GM18909 (cell line): ENCODE results near the gene PLAC9.
"Not testable (repeated sequence)": the region's sequence is repeated elsewhere in the genome, so short reads cannot be mapped to it uniquely, and the experiment has no call there.

Experiments
- ATAC-seq: cut with Tn5 transposase; IDR thresholded peaks from one replicate; pipeline ENCODE4 v1.9.1; 2021; ENCODE audit warnings: mild to moderate bottlenecking; ENCODE audit not compliant: unreplicated experiment, poor library complexity

The PLAC9 gene

DNA sequence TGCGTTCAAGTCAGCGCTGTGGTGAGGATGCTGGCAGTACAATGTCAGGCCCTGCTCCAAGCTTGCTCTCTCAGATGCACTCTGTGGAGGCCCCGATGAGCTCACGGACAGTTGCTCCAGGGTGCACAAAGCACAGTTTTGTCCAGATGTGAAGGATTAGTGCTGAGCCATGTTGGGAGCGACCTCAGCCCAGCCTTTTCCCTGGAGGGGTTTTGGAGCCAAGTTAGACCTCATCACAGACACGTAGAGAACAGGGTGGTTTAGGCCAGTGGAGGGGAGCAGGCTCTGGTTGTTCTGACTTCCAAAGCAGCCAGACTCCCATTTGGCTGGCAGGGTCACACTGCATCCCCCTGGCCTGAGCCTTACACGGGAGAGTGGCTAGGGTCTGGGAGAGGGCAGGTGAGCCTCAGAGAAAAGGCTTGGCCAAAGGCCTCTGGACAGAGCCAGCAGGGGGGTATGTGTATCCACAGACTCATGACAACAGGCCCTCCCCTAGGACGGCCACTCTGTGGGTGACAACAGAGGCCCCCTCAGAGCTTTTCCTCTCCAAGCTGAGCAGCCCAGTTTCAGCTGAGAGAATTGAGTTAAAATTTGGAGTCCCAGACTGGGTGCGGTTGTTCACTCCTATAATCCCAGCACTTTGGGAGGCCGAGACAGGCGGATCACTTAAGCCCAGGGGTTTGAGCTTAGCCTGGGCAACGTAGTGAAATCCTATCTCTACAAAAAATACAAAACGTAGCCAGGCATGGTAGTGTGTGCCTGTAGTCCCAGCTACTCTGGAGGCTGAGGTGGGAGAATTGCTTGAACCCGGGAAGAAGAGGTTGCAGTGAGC lies 4.7 kb downstream of the PLAC9 start:
- ATAC-seq, result no peak

DNA sequence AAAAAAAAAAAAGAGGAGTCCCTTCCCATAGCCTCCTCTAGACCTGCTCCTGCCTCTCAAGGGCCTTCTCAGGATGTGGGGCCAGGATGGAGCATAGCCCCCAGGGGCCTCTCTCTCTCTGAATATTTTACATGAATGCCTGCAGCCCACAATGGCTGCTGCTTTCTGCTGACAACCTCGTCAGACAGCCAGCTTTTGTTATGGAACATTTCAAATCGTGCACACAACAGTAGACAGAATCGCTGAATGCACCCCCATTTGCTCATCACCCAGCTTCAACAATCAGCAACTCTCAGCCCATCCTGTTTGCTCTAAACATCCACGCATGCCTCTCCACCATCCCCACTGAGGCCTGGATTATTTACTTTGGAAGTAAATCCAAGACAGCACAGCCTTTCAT lies 5.4 kb downstream of the PLAC9 start:
- no peak for ATAC-seq

DNA sequence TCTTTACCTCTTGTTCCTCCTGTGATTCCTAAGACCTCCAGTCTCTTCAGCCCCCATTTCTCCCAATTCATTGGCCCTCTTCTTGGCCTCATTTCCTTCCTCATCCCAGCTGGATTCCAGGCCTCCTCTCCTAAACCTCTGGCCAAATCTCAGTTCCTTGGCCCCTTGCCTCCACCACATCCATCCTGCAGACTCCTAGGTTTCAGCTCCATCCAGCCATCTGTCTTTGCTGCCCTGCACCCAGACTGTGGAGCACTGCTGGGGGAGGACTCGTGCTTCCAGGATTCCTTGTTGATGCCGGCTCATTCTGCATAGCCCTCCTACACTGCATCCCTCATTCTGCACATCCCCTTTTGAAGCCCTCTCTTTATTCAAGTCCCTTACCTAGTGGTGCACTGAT lies 6.7 kb downstream of the PLAC9 start:
- no peak for ATAC-seq

DNA sequence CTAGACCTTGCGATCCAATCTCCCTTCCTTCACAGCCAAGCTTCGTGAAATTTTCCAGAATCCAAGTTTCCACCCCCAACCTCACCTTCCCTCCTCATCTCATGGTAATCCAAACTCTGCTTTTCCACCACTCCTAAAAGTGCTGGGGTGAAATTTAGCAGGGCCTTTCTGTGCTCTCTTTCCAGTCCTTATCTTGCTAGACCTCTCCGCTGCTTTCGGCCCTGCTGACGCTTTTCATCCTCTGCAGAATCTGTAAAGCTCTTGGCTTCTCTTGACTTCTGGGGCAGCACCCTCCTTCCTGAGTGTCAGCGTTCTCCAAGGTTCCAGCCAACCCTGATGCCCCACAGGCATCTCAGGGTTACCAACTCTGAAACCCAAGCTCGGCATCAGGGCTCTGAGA lies 7.7 kb downstream of the PLAC9 start:
- ATAC-seq, result no peak

DNA sequence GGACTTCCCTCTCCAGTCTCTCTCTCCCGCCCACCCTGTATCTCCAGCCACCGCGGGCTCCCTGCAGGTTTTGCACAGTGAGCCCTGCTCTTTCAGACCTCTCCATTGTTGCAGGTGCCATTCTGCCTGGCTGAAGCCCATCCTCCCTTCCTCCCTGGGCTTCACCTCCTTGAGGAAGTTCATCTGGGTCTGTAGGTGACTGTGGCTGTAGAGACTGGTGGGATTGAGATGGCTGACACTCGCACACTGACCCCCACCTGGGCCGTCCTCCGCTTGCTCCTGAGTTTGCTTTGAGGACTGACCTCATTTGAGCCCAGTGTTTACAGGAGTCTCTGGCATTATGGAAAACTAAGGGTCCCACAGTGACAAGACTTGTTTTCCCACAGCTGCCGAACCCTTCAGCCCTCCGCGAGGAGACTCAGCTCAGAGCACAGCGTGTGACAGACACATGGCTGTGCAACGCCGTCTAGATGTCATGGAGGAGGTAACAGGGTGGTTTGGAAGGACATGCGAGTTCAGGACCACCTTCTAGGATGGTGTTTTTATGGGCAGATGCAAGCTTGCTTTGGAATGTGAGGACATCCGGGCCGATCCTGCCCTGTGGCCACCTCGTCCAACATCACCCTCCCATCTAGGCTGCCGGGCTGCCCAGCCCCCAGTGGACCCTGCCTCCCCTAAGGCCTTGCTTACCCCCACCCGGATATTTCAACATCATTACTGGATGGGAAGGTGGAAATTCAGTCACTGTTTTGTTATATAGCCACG lies 9.3 kb downstream of the PLAC9 start:
- ATAC-seq, result no peak

DNA sequence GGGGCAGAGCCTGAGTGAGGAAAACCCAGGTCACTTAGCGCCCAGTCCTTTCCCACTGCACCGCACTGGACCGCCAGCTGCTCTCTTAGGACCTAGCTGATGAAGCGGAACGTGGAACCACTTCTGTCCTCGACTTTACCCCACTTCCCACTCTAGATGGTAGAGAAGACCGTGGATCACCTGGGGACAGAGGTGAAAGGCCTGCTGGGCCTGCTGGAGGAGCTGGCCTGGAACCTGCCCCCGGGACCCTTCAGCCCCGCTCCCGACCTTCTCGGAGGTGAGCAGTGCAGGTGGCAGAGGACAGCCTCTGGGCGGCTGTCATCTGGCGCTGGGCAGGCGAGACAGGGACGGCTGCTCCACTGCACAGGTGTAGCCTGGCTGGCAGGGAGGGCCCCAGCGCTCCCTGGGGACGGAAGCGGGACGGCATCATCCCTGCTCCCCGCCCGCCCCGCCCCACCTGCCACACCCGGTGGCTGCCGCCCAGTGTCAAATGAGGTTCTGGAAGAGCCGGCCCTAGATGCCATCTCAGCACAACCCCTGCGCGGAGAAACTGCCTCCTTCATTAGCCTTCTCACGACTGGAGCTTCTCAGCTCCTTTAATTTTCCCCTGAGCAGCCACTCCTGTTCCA lies 11.7 kb downstream of the PLAC9 start:
- peak; percentile 68 for ATAC-seq

DNA sequence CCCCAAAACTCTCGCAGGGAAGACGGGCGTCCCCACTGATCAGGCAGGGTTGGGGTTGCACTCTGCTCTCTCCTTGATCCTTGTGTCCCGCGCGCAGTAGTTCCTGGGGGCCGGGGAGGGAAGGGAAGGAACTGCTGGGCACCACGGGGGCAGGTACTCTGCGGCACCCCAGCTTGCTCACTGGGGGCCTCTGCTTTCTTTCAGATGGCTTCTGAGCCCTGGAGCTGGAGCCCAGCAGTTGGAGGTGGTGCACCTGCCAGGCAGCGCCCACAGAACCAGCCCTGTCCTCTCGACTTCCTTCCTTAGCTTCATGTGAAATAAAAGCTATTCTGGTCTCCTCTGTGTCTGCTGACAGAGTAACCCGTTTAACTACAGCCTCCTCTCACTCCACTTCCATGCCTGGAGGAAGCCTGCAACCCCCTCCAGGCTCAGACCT lies 12.2 kb downstream of the PLAC9 start:
- ATAC-seq, result peak; percentile 62

DNA sequence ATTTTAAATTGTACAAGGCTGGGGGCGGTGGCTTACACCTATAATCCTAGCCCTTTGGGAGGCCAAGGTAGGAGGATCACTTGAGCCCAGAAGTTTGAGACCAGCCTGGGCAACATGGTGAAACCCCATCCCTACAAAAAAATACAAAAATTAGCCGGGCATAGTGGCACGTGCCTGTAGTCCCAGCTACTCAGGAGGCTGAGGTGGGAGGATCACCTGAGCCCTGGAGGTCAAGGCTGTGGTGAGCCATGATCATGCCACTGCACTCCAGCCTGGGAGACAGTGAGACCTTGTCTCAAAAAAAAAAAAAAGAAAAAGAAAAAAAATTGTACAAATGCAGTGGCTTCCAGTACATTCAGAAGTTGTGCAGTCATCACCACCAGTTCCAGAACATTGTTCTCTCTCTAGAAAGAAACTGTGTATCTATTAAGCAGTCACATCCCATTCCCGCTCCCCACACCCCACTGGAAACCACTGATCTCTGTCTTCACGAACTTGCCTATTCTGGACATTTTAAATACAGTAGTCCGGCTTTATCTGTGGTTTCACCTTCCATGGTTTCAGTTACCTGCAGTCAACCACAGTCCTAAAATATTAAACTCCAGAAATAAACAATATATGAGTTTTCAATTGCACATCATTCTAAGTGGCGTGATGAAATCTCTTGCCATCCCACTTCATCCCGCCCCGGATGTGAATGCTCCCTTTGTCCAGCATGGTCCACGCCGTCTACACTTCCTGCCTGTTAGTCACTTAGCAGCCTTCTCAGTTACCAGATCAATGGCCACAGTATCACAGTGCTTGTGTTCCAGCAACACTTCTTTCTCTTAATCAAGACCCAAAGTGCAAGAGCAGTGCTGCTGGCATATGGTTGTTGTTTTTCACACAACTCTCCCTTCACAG lies 13.1 kb downstream of the PLAC9 start:
- not testable (repeated sequence) for ATAC-seq

DNA sequence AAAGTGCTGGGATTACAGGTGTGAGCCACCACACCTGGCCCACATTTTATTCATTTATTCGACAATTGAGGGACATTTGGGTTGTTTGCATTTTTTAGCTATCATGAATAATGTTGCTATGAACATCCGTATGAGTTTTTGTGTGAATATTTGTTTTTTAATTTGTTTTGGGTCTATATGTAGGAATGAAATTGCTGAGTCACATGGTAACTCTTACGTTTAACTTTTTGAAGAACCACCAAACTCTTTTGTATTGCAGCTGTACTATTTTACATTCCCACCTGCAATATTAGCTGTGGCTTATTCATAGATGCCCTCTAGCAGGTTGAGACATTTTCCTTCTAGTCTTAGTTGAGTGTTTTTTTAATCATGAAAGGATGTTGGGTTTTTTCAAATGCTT lies 14.4 kb downstream of the PLAC9 start:
- ATAC-seq, result no peak

DNA sequence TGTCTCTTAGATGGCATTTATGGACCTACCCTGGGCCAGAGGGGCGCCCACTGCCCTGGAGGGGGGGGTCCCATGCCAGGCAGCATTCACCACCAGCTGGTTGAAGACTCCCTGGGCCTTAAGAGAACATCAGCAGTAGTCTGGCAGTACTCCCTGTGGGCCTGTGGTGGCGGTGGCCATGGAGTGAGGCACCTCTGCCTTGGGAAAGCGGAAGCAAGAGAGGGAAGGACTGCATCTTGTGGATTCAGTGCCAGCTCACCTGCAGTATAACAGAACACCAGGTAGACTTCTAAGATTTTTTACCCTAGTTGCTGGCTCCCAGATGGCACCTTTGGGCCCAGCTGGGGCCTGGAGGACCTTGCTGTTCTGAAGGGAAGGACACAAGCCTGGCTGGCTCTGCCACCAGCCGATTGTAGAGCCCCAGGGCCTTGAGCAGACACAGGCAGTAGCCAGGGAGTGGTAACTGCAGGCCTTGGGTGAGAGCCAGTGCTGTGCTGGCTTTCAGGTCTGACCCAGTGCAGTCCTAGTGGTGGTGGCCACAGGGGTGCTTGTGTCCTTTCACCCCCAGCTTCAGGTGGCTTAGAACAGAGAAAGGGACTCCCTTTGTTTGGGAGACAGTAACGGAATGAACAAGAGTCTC lies 15.8 kb downstream of the PLAC9 start:
- ATAC-seq, result no peak

DNA sequence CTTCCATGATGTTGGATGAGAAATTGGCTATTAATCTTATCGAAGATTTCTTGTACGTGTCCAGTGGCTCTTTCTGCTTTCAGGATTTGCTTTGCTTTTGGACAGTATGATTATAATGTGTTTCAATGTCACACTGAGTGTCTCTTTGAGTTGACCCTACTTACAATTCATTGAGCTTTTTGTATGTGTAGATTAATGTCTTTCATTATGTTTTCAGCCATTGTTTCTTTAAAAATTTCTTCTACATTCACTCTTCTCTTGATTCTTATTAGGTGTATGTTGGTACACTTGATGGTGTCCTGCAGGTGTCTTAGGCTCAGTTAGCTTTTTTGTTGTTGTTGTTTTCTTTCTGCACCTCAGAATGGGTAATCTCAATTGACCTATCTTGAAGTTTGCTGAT lies 16.6 kb downstream of the PLAC9 start:
- no peak for ATAC-seq

DNA sequence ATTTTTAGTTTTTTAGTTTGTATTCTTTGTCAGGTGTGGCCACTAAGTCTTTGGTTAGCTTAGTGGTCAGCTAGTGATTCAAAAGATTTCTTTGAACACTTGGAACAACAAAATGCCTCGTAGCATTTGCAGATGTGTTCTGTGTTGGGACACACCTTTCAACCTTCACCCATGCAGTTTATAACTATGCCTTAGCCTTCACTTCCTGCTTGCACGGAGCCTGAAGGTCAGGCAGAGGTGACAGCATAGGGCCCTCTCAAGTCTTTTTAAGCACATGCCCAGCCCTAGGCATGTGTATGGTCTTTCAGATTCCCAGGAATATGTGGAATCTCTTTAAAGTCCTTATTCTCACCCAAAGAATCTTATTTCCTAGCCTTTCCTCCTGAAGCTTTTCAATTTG lies 17.6 kb downstream of the PLAC9 start:
- ATAC-seq, result no peak

DNA sequence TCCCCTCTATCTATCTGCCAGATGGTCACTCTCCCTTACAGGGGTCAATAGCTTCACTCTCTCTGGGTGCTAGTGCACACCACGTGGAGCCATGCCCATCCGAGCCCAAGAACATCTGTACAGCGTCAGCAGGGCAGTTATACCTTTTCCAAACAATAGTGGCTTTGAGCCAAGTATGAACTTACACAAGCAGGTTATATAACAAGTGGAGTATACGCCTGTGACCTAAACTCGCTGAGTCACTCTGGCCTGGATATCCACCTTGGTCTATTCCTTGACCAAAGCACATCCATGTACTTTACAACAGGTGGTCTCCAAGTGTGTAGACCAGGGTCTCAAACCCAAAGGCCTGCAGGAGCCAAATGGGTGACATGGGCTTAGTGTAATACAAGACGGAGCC lies 20.3 kb downstream of the PLAC9 start:
- no peak for ATAC-seq

DNA sequence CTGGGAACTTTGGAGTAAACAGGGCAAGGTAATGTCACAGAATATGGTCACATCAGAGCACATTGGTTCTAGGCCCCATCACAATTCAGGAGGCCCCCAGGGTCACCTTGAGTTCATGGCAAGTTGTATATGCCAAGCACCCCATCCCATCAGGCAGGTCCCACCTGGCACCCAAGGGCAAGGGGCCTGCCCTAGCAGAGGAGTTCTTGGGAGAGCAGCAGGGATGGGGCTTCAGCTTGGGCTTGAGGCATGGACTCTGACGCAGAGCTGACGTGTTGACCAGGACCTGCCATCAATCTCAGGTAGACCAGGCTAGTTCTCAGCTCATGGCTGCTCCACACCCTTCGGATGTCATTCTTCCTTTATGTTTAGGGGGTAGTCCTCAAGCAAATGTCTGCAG lies 20.9 kb downstream of the PLAC9 start:
- no peak for ATAC-seq

DNA sequence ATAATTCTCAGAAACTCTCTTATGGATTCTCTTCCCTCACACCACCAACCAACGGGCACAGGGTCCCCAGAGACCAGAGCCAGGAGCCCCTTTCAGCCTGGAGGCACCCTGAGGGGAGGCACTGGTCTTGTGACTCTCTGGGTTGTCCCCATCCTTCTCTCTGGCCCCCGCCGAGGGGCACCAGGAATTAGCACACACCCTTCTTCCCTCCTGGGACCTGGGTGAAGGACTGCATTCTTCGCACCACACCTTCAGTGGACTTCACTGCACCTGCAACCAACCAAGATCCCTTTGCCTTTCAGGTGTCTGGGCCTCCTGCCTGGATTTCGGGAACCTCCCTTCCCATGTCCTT lies 22.1 kb downstream of the PLAC9 start:
- no peak for ATAC-seq

DNA sequence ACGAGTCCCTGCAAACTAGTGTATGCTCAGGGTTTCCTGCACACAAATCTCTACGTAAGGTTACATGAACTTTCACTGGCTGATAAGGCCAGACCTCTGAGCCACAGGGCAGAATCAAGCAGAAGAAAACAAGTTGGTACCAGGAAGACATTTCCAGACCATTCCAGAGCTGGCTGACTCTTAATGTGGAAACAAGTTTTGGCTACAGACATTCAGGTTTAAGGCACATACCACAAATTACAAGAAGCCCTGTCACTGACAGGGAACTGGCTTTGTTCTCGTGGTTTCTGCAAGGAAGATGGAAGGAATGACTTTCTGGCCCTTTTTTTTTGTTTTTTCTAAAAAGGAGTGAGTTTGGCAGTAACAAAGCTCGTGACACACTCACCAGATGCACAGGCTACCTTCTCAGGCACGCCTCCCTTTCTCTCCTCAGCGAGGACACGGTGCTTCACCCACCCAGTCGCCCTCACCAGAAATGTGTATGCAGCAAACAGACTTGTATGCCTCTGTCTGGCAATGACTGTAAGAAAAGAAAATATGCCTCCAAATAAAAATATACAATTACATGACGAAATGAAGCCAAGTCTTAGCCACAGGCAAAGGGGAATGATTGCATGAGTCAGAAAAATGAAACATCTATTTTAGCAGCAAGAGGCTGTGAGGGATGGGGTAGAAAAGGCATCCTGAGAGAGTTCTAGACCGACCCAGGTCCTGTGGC lies 22.6 kb downstream of the PLAC9 start:
- no peak for ATAC-seq

DNA sequence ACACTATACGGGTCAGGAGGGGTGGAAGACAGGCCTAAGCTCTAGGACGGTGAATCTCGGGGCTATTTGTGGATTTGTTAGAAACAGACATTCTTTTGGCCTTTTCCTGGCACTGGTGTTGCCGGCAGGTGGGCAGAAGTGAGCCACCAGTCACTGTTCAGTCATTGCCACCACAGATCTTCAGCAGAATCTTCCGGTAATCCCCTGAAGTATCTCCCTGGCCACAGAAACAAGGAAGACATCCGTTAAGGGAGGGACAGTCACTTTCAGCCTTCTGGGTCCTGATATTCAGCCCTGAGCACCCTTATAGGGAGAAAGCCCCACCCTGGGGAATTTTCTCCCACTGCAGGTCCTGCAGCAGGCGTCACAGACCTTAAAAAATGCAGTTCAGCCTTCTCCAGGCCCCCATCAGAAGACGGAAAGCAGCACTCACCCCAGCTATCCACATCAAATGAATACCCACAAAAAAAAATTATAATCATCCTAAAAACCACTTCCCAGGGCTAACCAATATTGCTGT lies 23.2 kb downstream of the PLAC9 start:
- ATAC-seq, result no peak

DNA sequence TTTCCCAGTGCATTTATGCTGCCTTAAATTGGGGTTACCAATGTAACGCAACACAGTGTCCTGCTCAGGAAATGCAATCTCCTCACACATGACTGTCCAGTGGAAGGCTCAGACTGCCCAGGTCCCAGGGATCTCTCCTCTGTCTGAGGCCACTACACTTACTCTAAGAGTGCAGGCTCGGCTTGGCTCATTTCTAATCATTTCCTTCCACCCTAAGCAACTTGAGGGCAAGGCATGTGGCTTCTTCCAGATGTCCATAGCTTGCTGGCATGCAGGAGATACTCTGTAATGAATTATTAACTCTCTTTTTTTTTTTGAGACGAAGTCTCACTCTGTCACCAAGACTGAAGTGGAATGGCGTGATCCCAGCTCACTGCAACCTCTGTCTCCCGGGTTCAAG lies 23.7 kb downstream of the PLAC9 start:
- ATAC-seq, result no peak

DNA sequence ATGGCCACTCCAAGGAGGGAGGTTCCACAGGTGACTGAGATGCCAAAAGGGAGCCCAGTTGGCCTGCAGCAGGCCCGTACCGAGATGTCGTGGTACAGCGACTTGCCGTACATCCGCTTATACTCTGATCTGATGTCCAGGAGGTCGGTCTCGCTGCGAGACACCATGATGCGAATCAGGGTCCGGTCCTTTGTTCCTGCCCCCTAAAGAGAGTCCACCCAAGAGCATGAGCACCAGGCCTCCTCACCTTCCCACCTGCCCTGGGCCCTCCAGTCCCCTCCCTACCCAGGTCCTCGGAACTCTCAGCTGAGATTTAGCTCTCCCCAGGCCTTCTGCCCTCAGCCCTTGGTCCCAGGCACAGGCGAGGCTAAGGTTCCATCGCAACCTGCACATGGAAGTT lies 25.0 kb downstream of the PLAC9 start:
- no peak for ATAC-seq
